Natural killer cell (primary cell): ENCODE results near the gene DGKZ. TPM values are rescaled to one million over a fixed set of nuclear protein-coding genes. Genes with fewer than 3 reads are reported as not detected.

Experiments used
- ATAC-seq, 3 donors: fragments of 150-1000 bp in 2 of 3; fragments of 200-7000 bp in 1 of 3; cut with Tn5 transposase; 1 replicate in 1 of 3; 2 replicates in 2 of 3; pipeline ENCODE4 v1.10.0; 2021; ENCODE audit warnings: mild to moderate bottlenecking in 2 of 3, moderate library complexity in 2 of 3
- DNase-seq, 2 donors: peaks; one replicate each; pipeline versions ENCODE4 v3.0.0 to v3.0.0-alpha.2; 2013 to 2021; ENCODE audit warnings: mixed read lengths in 1 of 2
- H3K27ac ChIP-seq: one replicate; pipeline ENCODE4 v1.5.1; 2013; ENCODE audit warnings: mild to moderate bottlenecking, low read length
- H3K27me3 ChIP-seq: one replicate; pipeline ENCODE4 v1.6.1; 2013; ENCODE audit warnings: low read length; ENCODE audit not compliant: control insufficient read depth, insufficient read depth
- H3K36me3 ChIP-seq: one replicate; pipeline ENCODE4 v1.6.1; 2013; ENCODE audit warnings: low read length; ENCODE audit not compliant: control insufficient read depth, insufficient read depth
- H3K4me1 ChIP-seq: one replicate; pipeline ENCODE4 v1.6.1; 2013; ENCODE audit warnings: low read length; ENCODE audit not compliant: control insufficient read depth, insufficient read depth
- H3K4me3 ChIP-seq: one replicate; pipeline ENCODE4 v1.5.1; 2013; ENCODE audit warnings: low read length
- H3K9me3 ChIP-seq: one replicate; pipeline ENCODE4 v1.6.1; 2013; ENCODE audit warnings: low read length; ENCODE audit not compliant: control insufficient read depth, insufficient read depth
- H3K27ac Mint-ChIP-seq, 2 donors: one replicate each; pipeline ENCODE4 v1.8.0; 2022; ENCODE audit warnings: mild to moderate bottlenecking in 2 of 2, mixed read lengths in 2 of 2, moderate library complexity in 1 of 2
- H3K27me3 Mint-ChIP-seq, 2 donors: one replicate each; pipeline ENCODE4 v1.8.0; 2022; ENCODE audit warnings: low read depth in 2 of 2, mixed read lengths in 2 of 2
- H3K36me3 Mint-ChIP-seq: one replicate; pipeline ENCODE4 v1.8.0; 2022; ENCODE audit warnings: mixed read lengths
- H3K4me1 Mint-ChIP-seq, 2 donors: one replicate each; pipeline ENCODE4 v1.8.0; 2022; ENCODE audit warnings: mixed read lengths in 2 of 2
- H3K4me3 Mint-ChIP-seq: one replicate; pipeline ENCODE4 v1.8.0; 2022; ENCODE audit warnings: mild to moderate bottlenecking, moderate library complexity, mixed read lengths
- H3K9me3 Mint-ChIP-seq, 2 donors: one replicate each; pipeline ENCODE4 v1.8.0; 2022; ENCODE audit warnings: mixed read lengths in 2 of 2
- WGBS: methylation state at CpG from one replicate; pipeline ENCODE4 v1.1.7; 2013; ENCODE audit warnings: missing lambda C conversion rate; ENCODE audit not compliant: insufficient coverage; 5-methylcytosine and 5-hydroxymethylcytosine counted together
- intact Hi-C: fragments of 100-400 bp; cut with micrococcal nuclease; formaldehyde crosslinking; loops from one replicate; pipeline ENCODE4 v1.14.2; 2022
- total RNA-seq, 4 donors: library from RNA; stranded (reverse); fragments of 120-200 nt in 1 of 4; gene quantifications; one replicate each; pipeline versions ENCODE4 v1.2.3 to v1.2.4, GENCODE V29; 2013 to 2022
- TF ChIP-seq, protein P1 (sequence below): fragments of 200-600 bp; IDR thresholded peaks from one replicate; pipeline ENCODE4 v1.8.0; 2022; ENCODE audit warnings: antibody characterized with exemption

DGKZ gene
- total RNA-seq, 3 donors from 2014 or later (not counting 1 experiment from before 2014, with no cell fraction given) = 307 to 377 (median 350) TPM

DNA sequence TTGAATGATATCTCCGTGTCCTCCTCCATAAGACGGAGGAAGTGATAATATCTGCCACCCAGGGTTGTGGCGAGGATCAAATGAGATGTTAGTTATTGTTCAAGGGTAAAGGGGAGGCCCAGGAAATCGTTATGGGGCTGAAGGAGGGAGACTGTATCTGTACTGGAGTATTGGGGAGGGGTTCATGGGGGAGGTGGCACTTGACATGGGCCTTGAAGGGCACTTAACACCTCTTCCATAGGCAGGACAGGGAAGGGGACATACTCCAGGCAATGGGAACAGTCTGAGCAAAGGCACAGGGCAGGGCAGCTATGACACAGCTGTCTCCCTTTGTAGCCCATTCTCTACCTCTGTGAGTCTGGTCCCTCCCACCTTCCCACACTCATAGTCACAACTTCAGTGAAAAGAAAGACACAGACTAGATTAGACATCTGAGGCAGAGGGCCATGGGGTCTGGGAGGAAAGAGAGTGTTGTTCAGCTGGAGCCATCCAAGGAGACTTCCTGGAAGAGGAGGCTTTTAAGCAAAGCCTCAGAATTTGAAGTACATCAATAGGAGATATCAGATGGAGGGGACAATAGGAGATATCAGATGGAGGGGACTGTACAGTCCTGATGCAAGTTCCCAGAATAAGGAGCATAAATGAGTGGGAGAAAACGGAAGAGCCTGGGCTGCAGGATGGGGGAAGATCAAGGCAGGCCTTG, 15.8 kb upstream of the DGKZ start:
- intact Hi-C loops = no loop called here
- Histone ChIP-seq H3K36me3 (no peaks in the 10 kb centered on the region), H3K27me3 (peaks cover 20% of the 10 kb centered on the region), H3K9me3 (no peaks in the 10 kb centered on the region), H3K4me1 (peaks cover 38% of the 10 kb centered on the region), H3K27ac (no peak overlapping the region), H3K4me3 (no peak overlapping the region)
- H3K27me3 Mint-ChIP-seq = peaks cover 52 to 55% of the 10 kb centered on the region in 2 donors
- H3K4me1 Mint-ChIP-seq = peaks cover 19 to 23% of the 10 kb centered on the region in 2 donors
- no peak overlapping the region for H3K27ac Mint-ChIP-seq
- peak in 1 of 2 donors; percentile 77 for DNase-seq
- peak overlapping the region; percentile 55 for H3K4me3 Mint-ChIP-seq
- H3K9me3 Mint-ChIP-seq = no peaks in the 10 kb centered on the region
- no peaks in the 10 kb centered on the region for H3K36me3 Mint-ChIP-seq
- TF ChIP-seq, protein P1, sequence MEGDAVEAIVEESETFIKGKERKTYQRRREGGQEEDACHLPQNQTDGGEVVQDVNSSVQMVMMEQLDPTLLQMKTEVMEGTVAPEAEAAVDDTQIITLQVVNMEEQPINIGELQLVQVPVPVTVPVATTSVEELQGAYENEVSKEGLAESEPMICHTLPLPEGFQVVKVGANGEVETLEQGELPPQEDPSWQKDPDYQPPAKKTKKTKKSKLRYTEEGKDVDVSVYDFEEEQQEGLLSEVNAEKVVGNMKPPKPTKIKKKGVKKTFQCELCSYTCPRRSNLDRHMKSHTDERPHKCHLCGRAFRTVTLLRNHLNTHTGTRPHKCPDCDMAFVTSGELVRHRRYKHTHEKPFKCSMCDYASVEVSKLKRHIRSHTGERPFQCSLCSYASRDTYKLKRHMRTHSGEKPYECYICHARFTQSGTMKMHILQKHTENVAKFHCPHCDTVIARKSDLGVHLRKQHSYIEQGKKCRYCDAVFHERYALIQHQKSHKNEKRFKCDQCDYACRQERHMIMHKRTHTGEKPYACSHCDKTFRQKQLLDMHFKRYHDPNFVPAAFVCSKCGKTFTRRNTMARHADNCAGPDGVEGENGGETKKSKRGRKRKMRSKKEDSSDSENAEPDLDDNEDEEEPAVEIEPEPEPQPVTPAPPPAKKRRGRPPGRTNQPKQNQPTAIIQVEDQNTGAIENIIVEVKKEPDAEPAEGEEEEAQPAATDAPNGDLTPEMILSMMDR = no peak
- WGBS = 31% methylated on average over 5 of the region's 5 CpGs
- peak in 2 of 3 donors; percentile 34 to 57 for ATAC-seq

- H3K36me3 Mint-ChIP-seq = no peaks in the 10 kb centered on the region
- H3K4me1 Mint-ChIP-seq = peaks cover 19 to 23% of the 10 kb centered on the region in 2 donors
- ATAC-seq (no peak), DNase-seq (no peak)
- H3K4me1 ChIP-seq = peaks cover 45% of the 10 kb centered on the region
- H3K27me3 ChIP-seq = peaks cover 20% of the 10 kb centered on the region
- intact Hi-C loops = no loop called here
- TF ChIP-seq, protein P1 = no peak
- 34% methylated on average over 8 of the region's 8 CpGs for WGBS
- H3K27ac Mint-ChIP-seq = no peak overlapping the region
- H3K9me3 Mint-ChIP-seq = no peaks in the 10 kb centered on the region
- no peaks in the 10 kb centered on the region for H3K9me3 ChIP-seq
- peaks cover 45 to 49% of the 10 kb centered on the region in 2 donors for H3K27me3 Mint-ChIP-seq
- peak overlapping the region; percentile 69 for H3K4me3 Mint-ChIP-seq
- H3K27ac ChIP-seq = no peak overlapping the region
- no peak overlapping the region for H3K4me3 ChIP-seq
- H3K36me3 ChIP-seq = no peaks in the 10 kb centered on the region
These were observed 15.1 kb upstream of the DGKZ start for GRCh38 chr11:46332093-46332567.

GRCh38 chr11:46332568-46333393, 14.5 kb upstream of the DGKZ start:
- H3K27me3 Mint-ChIP-seq = peaks cover 45 to 49% of the 10 kb centered on the region in 2 donors
- no peak overlapping the region for H3K27ac Mint-ChIP-seq
- TF ChIP-seq, protein P1 = no peak
- H3K36me3 ChIP-seq = no peaks in the 10 kb centered on the region
- H3K36me3 Mint-ChIP-seq = no peaks in the 10 kb centered on the region
- intact Hi-C loops = no loop called here
- peaks cover 45% of the 10 kb centered on the region for H3K4me1 ChIP-seq
- no peak overlapping the region for H3K27ac ChIP-seq
- 2% methylated on average over 99 of the region's 99 CpGs for WGBS
- no peak overlapping the region for H3K4me3 ChIP-seq
- H3K9me3 Mint-ChIP-seq = no peaks in the 10 kb centered on the region
- no peaks in the 10 kb centered on the region for H3K9me3 ChIP-seq
- H3K27me3 ChIP-seq = peaks cover 23% of the 10 kb centered on the region
- peak in 1 of 2 donors; percentile 58 for DNase-seq
- peaks cover 19 to 23% of the 10 kb centered on the region in 2 donors for H3K4me1 Mint-ChIP-seq
- peak overlapping the region; percentile 69 for H3K4me3 Mint-ChIP-seq
- peak; percentile 52 to 65 (median 62) for ATAC-seq
